HepG2 (cell line): Measurements from ENCODE around the gene SYPL2. TPM values are rescaled to one million over a fixed set of nuclear protein-coding genes. Genes with fewer than 3 reads are reported as not detected.

Source experiments
- ATF6 ChIP-seq: sonication (generic); formaldehyde crosslinking; conservative IDR thresholded peaks from 2 replicates; pipeline ENCODE4 v1.4.0; 2020; ENCODE audit warnings: missing genetic modification reagents
- CBX1 ChIP-seq: IDR thresholded peaks from one replicate; pipeline ENCODE4 v1.6.1; 2016; ENCODE audit warnings: antibody characterized with exemption, low read depth
- CBX5 ChIP-seq: sonication (generic); formaldehyde crosslinking; IDR thresholded peaks from 2 replicates; pipeline ENCODE4 v1.4.0; 2020; ENCODE audit warnings: missing genetic modification reagents, borderline replicate concordance
- CENPX ChIP-seq: sonication (generic); formaldehyde crosslinking; IDR thresholded peaks from 2 replicates; pipeline ENCODE4 v1.9.0; 2021; ENCODE audit warnings: mild to moderate bottlenecking, missing genetic modification reagents, moderate library complexity
- HOXA5 ChIP-seq: sonication (generic); formaldehyde crosslinking; IDR thresholded peaks from 2 replicates; pipeline ENCODE4 v1.4.0; 2020; ENCODE audit warnings: missing genetic modification reagents
- JARID2 ChIP-seq: sonication (generic); formaldehyde crosslinking; IDR thresholded peaks from 2 replicates; pipeline ENCODE4 v1.8.1; 2023; ENCODE audit warnings: missing genetic modification reagents, inconsistent platforms; ENCODE audit not compliant: insufficient replicate concordance
- MTA3 ChIP-seq: sonication (generic); formaldehyde crosslinking; IDR thresholded peaks from 2 replicates; pipeline ENCODE4 v1.4.0; 2020; ENCODE audit warnings: missing genetic modification reagents
- NFYB ChIP-seq: sonication (generic); formaldehyde crosslinking; IDR thresholded peaks from 2 replicates; pipeline ENCODE4 v1.4.0; 2020; ENCODE audit warnings: missing genetic modification reagents
- PBX2 ChIP-seq: IDR thresholded peaks from 2 replicates; pipeline ENCODE4 v1.6.1; 2016; ENCODE audit warnings: control low read depth
- POLR2G ChIP-seq: fragments of 200-400 bp; formaldehyde crosslinking; IDR thresholded peaks from 2 replicates; pipeline ENCODE4 v1.6.1; 2018; ENCODE audit warnings: mild to moderate bottlenecking, low read depth, low read length, moderate library complexity
- RFX1 ChIP-seq: fragments of 450-650 bp; IDR thresholded peaks from 2 replicates; pipeline ENCODE4 v1.6.1; 2017
- SOX5 ChIP-seq: IDR thresholded peaks from 2 replicates; pipeline ENCODE4 v1.6.1; 2016; ENCODE audit warnings: borderline replicate concordance
- SSRP1 ChIP-seq: IDR thresholded peaks from 2 replicates; pipeline ENCODE4 v1.6.1; 2016; ENCODE audit warnings: control low read depth
- TBP ChIP-seq: sonication (generic); formaldehyde crosslinking; IDR thresholded peaks from 2 replicates; pipeline ENCODE4 v1.5.0; 2020; ENCODE audit warnings: missing genetic modification reagents
- ZBTB1 ChIP-seq: sonication (generic); formaldehyde crosslinking; IDR thresholded peaks from 2 replicates; pipeline ENCODE4 v1.4.0; 2020; ENCODE audit warnings: missing genetic modification reagents, borderline replicate concordance
- ZNF589 ChIP-seq: sonication (generic); formaldehyde crosslinking; conservative IDR thresholded peaks from 2 replicates; pipeline ENCODE4 v1.8.0; 2022; ENCODE audit warnings: mild to moderate bottlenecking, moderate library complexity, missing genetic modification reagents
- ZNF619 ChIP-seq: sonication (generic); formaldehyde crosslinking; IDR thresholded peaks from 2 replicates; pipeline ENCODE4 v1.4.0; 2020; ENCODE audit warnings: mild to moderate bottlenecking, missing genetic modification reagents
- ZNF83 ChIP-seq: sonication (generic); formaldehyde crosslinking; IDR thresholded peaks from 2 replicates; pipeline ENCODE4 v1.4.0; 2020; ENCODE audit warnings: missing genetic modification reagents, mild to moderate bottlenecking, borderline replicate concordance
- polyA plus RNA-seq, 8 experiments: library from polyadenylated mRNA; depleted of rRNA in 3 of 8; stranded (reverse) in 7 of 8; unstranded in 1 of 8; fragments of >200 nt; fragmentation: Illumina TruSeq in 4 of 8; extraction: Trizol in 4 of 8; gene quantifications; 2 replicates each; pipeline versions ENCODE4 v1.2.1 to v1.2.3, GENCODE V29; 2011 to 2016; ENCODE audit warnings: low read depth in 4 of 8, missing spikeins in 1 of 8, mixed read lengths in 1 of 8; ENCODE audit not compliant: insufficient read depth in 1 of 8
- total RNA-seq, 5 experiments: library from RNA; depleted of rRNA; stranded (reverse); fragments of >200 nt; fragmentation: Illumina TruSeq; extraction: Trizol; gene quantifications; 2 replicates each; pipeline ENCODE4 v1.2.3, GENCODE V29; 2016; ENCODE audit warnings: low read depth in 1 of 5
- TF ChIP-seq, protein P1 (sequence below): sonication (generic); formaldehyde crosslinking; IDR thresholded peaks from 2 replicates; pipeline ENCODE4 v1.4.0; 2020; ENCODE audit warnings: mild to moderate bottlenecking, missing genetic modification reagents, borderline replicate concordance
- TF ChIP-seq, protein P2 (sequence below): sonication (generic); formaldehyde crosslinking; IDR thresholded peaks from 2 replicates; pipeline ENCODE4 v1.5.0; 2020; ENCODE audit warnings: missing genetic modification reagents
- TF ChIP-seq, protein P3 (sequence below): sonication (generic); formaldehyde crosslinking; IDR thresholded peaks from 2 replicates; pipeline ENCODE4 v1.5.1; 2020; ENCODE audit warnings: mild to moderate bottlenecking, missing genetic modification reagents

SYPL2 gene
- total and polyA plus RNA-seq, 2 of the 13 experiments (the other 11 are each of a cell fraction or from before 2014, with no cell fraction given): 0.17 to 0.24 TPM

DNA sequence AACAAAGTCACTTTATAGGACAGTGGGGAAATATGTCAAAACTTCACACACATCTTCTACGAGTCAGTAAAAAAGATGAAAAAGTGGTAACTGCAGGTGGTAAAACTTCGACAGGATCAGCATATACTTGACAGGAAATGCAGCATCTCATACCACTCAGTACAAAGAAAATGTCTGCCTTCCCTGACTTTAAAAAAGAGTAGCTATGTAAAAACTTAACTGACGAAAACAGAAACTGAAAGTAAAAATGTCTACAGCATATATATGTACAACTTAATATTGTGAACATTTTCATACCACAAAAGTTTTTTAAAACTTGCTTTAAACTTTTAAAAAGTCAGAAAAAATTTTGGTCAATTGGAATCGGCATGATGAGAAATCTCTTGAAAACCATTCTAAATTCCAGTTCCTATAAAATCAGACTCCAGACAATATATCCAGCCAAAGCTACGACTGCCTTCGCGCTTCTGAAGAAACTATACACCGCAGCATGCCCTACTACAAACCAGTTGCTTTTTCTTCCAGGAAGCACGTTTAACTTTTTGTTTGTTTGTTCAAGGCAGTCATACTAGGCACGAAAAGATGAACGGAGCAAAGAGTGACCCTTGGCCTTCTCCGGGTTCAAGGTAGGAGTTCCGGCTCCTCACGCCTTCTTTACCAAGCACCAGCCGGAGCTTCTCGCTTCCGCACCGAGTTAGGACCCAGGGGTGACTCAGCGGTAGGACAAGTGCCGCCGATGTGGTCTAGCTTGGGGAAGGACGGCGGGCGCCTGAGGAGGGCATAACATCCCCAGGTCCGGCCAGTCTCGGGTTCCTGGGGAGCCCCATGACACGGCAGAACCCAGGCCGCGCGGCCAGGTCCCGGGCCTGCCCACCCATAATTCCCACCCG lies 40.7 kb upstream of the SYPL2 start (continued):
- TF ChIP-seq, protein P1, sequence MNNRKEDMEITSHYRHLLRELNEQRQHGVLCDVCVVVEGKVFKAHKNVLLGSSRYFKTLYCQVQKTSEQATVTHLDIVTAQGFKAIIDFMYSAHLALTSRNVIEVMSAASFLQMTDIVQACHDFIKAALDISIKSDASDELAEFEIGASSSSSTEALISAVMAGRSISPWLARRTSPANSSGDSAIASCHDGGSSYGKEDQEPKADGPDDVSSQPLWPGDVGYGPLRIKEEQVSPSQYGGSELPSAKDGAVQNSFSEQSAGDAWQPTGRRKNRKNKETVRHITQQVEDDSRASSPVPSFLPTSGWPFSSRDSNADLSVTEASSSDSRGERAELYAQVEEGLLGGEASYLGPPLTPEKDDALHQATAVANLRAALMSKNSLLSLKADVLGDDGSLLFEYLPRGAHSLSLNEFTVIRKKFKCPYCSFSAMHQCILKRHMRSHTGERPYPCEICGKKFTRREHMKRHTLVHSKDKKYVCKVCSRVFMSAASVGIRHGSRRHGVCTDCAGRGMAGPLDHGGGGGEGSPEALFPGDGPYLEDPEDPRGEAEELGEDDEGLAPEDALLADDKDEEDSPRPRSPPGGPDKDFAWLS (CRISPR knock-in tag): no peak
- TF ChIP-seq, protein P2, sequence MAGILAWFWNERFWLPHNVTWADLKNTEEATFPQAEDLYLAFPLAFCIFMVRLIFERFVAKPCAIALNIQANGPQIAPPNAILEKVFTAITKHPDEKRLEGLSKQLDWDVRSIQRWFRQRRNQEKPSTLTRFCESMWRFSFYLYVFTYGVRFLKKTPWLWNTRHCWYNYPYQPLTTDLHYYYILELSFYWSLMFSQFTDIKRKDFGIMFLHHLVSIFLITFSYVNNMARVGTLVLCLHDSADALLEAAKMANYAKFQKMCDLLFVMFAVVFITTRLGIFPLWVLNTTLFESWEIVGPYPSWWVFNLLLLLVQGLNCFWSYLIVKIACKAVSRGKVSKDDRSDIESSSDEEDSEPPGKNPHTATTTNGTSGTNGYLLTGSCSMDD (CRISPR knock-in tag): no peak
- no peak for TF ChIP-seq PBX2
- no peak for TF ChIP-seq SOX5 (CRISPR knock-in tag)
- no peak for TF ChIP-seq ZNF619 (CRISPR knock-in tag)
- no peak for TF ChIP-seq JARID2 (CRISPR knock-in tag)
- TF ChIP-seq ZNF589: no peak
- TF ChIP-seq CENPX (CRISPR knock-in tag): no peak
- no peak for TF ChIP-seq CBX5 (CRISPR knock-in tag)
- TF ChIP-seq ATF6: no peak
- TF ChIP-seq CBX1: no peak
- TF ChIP-seq, protein P3, sequence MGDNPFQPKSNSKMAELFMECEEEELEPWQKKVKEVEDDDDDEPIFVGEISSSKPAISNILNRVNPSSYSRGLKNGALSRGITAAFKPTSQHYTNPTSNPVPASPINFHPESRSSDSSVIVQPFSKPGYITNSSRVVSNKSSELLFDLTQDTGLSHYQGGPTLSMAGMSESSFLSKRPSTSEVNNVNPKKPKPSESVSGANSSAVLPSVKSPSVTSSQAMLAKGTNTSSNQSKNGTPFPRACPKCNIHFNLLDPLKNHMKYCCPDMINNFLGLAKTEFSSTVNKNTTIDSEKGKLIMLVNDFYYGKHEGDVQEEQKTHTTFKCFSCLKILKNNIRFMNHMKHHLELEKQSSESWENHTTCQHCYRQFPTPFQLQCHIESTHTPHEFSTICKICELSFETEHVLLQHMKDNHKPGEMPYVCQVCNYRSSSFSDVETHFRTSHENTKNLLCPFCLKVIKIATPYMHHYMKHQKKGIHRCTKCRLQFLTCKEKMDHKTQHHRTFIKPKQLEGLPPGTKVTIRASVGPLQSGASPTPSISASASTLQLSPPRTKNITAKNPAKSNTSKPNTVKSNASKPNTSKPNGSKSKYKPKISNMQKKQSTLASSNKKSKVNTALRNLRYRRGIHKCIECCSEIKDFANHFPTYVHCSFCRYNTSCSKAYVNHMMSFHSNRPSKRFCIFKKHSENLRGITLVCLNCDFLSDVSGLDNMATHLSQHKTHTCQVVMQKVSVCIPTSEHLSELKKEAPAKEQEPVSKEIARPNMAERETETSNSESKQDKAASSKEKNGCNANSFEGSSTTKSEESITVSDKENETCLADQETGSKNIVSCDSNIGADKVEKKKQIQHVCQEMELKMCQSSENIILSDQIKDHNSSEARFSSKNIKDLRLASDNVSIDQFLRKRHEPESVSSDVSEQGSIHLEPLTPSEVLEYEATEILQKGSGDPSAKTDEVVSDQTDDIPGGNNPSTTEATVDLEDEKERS (CRISPR knock-in tag): no peak
- no peak for TF ChIP-seq SSRP1 (CRISPR knock-in tag)
- TF ChIP-seq TBP (CRISPR knock-in tag): no peak
- TF ChIP-seq HOXA5 (CRISPR knock-in tag): no peak
- no peak for TF ChIP-seq ZNF83
- TF ChIP-seq MTA3: no peak
- no peak for TF ChIP-seq NFYB (CRISPR knock-in tag)
- no peak for TF ChIP-seq ZBTB1 (CRISPR knock-in tag)
- TF ChIP-seq RFX1: no peak
- no peak for TF ChIP-seq POLR2G
